K562 (cell line): Measurements from ENCODE around the gene TFPT. TPM values are rescaled to one million over a fixed set of nuclear protein-coding genes. Genes with fewer than 3 reads are reported as not detected.
"Not testable (repeated sequence)": the region's sequence is repeated elsewhere in the genome, so short reads cannot be mapped to it uniquely, and the experiment has no call there.

ENCODE experiments used
- ATF1 ChIP-seq, 2 experiments: fragments of 450-650 bp in 1 of 2; IDR thresholded peaks; 2 replicates each; pipeline ENCODE4 v1.6.1; 2016; ENCODE audit warnings: missing compliant biosample characterization in 1 of 2, missing genetic modification characterization in 1 of 2
- FOXM1 ChIP-seq, 2 experiments: fragments of 450-650 bp in 1 of 2; sonication (generic) in 1 of 2; formaldehyde crosslinking in 1 of 2; IDR thresholded peaks; 2 replicates each; pipeline versions ENCODE4 v1.6.1 to v1.9.0; 2017 to 2022; ENCODE audit warnings: low read depth in 2 of 2, mild to moderate bottlenecking in 2 of 2, missing genetic modification reagents in 1 of 2, moderate library complexity in 1 of 2
- HDAC8 ChIP-seq: fragments of 450-650 bp; IDR thresholded peaks from 2 replicates; pipeline ENCODE4 v1.6.1; 2016; ENCODE audit warnings: mild to moderate bottlenecking, missing genetic modification characterization, moderate library complexity, missing compliant biosample characterization
- HNRNPL ChIP-seq: fragments of 200-400 bp; formaldehyde crosslinking; IDR thresholded peaks from 2 replicates; pipeline ENCODE4 v1.6.1; 2017; ENCODE audit warnings: low read depth, mild to moderate bottlenecking, low read length
- JUN ChIP-seq, 2 experiments: sonication (generic) in 1 of 2; formaldehyde crosslinking in 1 of 2; IDR thresholded peaks; 2 replicates each; pipeline versions ENCODE4 v1.6.1 to v1.8.0; 2012 to 2022; ENCODE audit warnings: borderline replicate concordance in 2 of 2, mild to moderate bottlenecking in 2 of 2, improper control_type of control experiment in 1 of 2, low read depth in 1 of 2, low read length in 1 of 2, missing genetic modification reagents in 1 of 2
- MGA ChIP-seq: fragments of 450-650 bp; IDR thresholded peaks from 2 replicates; pipeline ENCODE4 v1.6.1; 2016; ENCODE audit warnings: mild to moderate bottlenecking, moderate library complexity
- PHF8 ChIP-seq: fragments of 200-600 bp; sonication (generic); IDR thresholded peaks from 2 replicates; pipeline ENCODE4 v1.6.1; 2012; ENCODE audit warnings: mixed run types, mild to moderate bottlenecking, inconsistent platforms, low read length, moderate library complexity, borderline replicate concordance
- SIN3A ChIP-seq, 2 experiments: fragments of 150-350 bp in 1 of 2; IDR thresholded peaks; 2 replicates each; pipeline ENCODE4 v1.6.1; 2011 to 2016; ENCODE audit warnings: borderline replicate concordance in 2 of 2, low read depth in 2 of 2, low read length in 2 of 2, mild to moderate bottlenecking in 2 of 2, moderate library complexity in 2 of 2; ENCODE audit not compliant: control insufficient read depth in 1 of 2
- TEAD1 ChIP-seq, 2 experiments: fragments of 450-650 bp in 1 of 2; sonication (generic) in 1 of 2; formaldehyde crosslinking; IDR thresholded peaks; 2 replicates each; pipeline versions ENCODE4 v1.4.0 to v1.8.0; 2020 to 2022; ENCODE audit warnings: mild to moderate bottlenecking in 2 of 2, missing genetic modification reagents in 1 of 2
- TEAD4 ChIP-seq, 2 experiments: sonication (generic) in 1 of 2; formaldehyde crosslinking in 1 of 2; IDR thresholded peaks; 2 replicates each; pipeline versions ENCODE4 v1.6.1 to v1.8.0; 2012 to 2022; ENCODE audit warnings: borderline replicate concordance in 1 of 2, inconsistent platforms in 1 of 2, low read length in 1 of 2, mild to moderate bottlenecking in 1 of 2, missing genetic modification reagents in 1 of 2
- ZBTB7A ChIP-seq: IDR thresholded peaks from 2 replicates; pipeline ENCODE4 v1.6.1; 2011; ENCODE audit warnings: low read depth, mild to moderate bottlenecking, low read length, moderate library complexity, borderline replicate concordance; ENCODE audit not compliant: control insufficient read depth
- ZFX ChIP-seq: sonication (generic); formaldehyde crosslinking; IDR thresholded peaks from 2 replicates; pipeline ENCODE4 v1.8.0; 2022; ENCODE audit warnings: mild to moderate bottlenecking, missing genetic modification reagents, moderate library complexity
- polyA plus RNA-seq, 8 experiments: library from polyadenylated mRNA; depleted of rRNA in 4 of 8; stranded (reverse) in 5 of 8; unstranded in 3 of 8; fragments of >200 nt; fragmentation: Nextera tagmentation in 2 of 8; fragmentation: Illumina TruSeq in 1 of 8; extraction: Ambion mirVana in 2 of 8; extraction: Trizol in 1 of 8; gene quantifications; 2 replicates each; pipeline versions ENCODE4 v1.2.1 to v1.2.3, GENCODE V29; 2011 to 2014; ENCODE audit warnings: inconsistent platforms in 1 of 8, missing spikeins in 1 of 8
- total RNA-seq, 7 experiments: library from RNA; depleted of rRNA in 6 of 7; stranded (reverse); fragments of >200 nt in 6 of 7; fragmentation: Illumina TruSeq in 2 of 7; extraction: Trizol in 2 of 7; gene quantifications; 2 replicates each; pipeline versions ENCODE4 v1.2.1 to v1.2.3, GENCODE V29; 2011 to 2021; ENCODE audit warnings: low replicate concordance in 1 of 7

The TFPT gene
- total and polyA plus RNA-seq, 9 of the 15 experiments (the other 6 are each of a cell fraction or from before 2014, with no cell fraction given), result 0.72 to 16.4 (median 9.2) TPM

- peak; percentile 95 for TF ChIP-seq MGA
- not testable (repeated sequence) for TF ChIP-seq TEAD4 (IDR thresholded peaks at IDR 0.05; ENCODE audit: low read length); JUN (IDR thresholded peaks at IDR 0.05; ENCODE audit: borderline replicate concordance, low read depth, low read length); FOXM1 (IDR thresholded peaks at IDR 0.05; ENCODE audit: low read depth); ATF1 (CRISPR knock-in tag; IDR thresholded peaks at IDR 0.05)
- peak; percentile 92; the same call in 1 of the 2 replicates for TF ChIP-seq TEAD4 (CRISPR knock-in tag; IDR thresholded peaks at IDR 0.05; ENCODE audit: borderline replicate concordance)
- peak in 1 of 2 experiments; percentile 80; a peak in 1 of 4 replicates for TF ChIP-seq TEAD1 (CRISPR knock-in tag; IDR thresholded peaks at IDR 0.05)
- peak; percentile 63; the same call in 1 of the 2 replicates for TF ChIP-seq JUN (CRISPR knock-in tag; IDR thresholded peaks at IDR 0.05; ENCODE audit: borderline replicate concordance)
- TF ChIP-seq FOXM1 (CRISPR knock-in tag; IDR thresholded peaks at IDR 0.05; ENCODE audit: low read depth), result peak; percentile 96
- 0 out of 2 replicates have a peak, but pooled peaks have one; percentile 19 for TF ChIP-seq ZBTB7A
- TF ChIP-seq SIN3A (IDR thresholded peaks at IDR 0.05; ENCODE audit: borderline replicate concordance in 2 of 2, control insufficient read depth in 1 of 2, low read depth in 2 of 2, low read length in 2 of 2), result peak in 1 of 2 experiments; percentile 17; a peak in 1 of 4 replicates
- 0 out of 2 replicates have a peak, but pooled peaks have one; percentile 25 for TF ChIP-seq HDAC8
- TF ChIP-seq ATF1 (tag; IDR thresholded peaks at IDR 0.05), result 0 out of 2 replicates have a peak, but pooled peaks have one; percentile 11
- peak; percentile 14; the same call in 1 of the 2 replicates for TF ChIP-seq PHF8
- peak; percentile 81 for TF ChIP-seq ZFX (CRISPR knock-in tag)
- 0 out of 2 replicates have a peak, but pooled peaks have one; percentile 68 for TF ChIP-seq HNRNPL
These were observed 19.4 kb downstream of the TFPT start (continued) for GRCh38 chr19:54095859-54096616.
